Islet precursor cell (in vitro differentiated cells): ENCODE measurements around the gene ANKRD12.

Experiments used
- DNase-seq: peaks from one replicate; pipeline ENCODE4 v3.0.0-alpha.2; 2018

Gene ANKRD12

DNA sequence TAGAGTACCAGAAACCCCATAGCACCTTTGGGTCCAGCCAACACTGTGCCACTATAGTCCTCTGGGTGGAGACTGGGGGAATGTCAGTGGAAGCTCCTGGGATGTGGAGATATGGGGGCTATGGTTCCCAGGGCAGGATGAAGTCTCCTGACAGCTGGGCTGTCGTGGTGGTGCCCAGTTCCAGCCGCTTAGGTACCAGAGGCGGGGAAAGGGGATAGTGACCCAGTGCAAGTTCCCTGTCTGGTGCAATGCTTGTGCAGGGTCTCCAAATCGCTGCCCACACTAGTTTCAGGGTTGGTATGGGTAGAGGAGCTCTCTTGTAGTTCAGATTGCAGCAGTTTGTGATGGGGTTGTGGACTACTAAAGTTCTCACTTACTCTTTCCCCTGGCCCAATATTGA lies 97.9 kb downstream of the ANKRD12 start:
- DNase-seq: no peak

DNA sequence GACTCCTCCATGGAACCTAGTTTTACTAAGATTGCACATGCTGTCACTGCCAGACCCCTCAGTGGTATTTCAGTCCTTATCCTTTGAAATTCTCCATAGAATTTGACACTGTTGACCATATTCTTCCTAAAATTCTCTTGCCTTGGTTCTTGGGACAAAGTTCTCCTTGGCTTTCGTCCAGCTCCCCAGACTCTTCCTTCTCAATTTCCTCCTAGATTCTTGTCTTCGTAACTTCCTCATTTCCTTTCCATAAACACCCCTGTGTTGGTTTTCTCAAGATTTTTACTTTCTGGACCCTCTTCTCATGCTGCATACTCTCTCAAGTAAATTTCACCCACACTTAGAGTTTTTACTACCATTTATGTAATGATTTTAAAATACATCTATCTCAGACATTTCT lies 101.4 kb downstream of the ANKRD12 start:
- DNase-seq: no peak

GRCh38 chr18:9239720-9240119 lies 103.1 kb downstream of the ANKRD12 start:
- DNase-seq: no peak

- DNase-seq: no peak
Measured at GRCh38 chr18:9240270-9240669, 103.7 kb downstream of the ANKRD12 start.

DNA sequence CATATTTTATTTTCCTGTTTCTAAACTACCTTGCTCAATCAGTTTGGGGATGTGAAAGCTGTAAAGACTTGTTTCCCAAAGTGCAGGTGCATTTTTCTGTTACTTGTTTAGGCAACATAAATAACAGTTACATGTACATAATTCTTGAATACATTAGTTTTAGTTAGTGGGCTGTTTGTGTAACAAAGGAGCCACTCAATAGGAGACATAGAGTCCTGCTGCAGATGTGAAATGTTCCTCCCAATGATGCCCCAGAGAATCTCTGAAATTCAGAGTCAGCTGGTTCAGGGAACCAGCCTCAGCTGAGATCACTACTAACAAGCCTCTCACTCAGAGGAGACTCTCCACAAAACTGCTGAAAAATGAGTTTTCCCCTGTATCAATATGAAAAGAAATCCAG lies 106.4 kb downstream of the ANKRD12 start:
- DNase-seq: no peak

DNA sequence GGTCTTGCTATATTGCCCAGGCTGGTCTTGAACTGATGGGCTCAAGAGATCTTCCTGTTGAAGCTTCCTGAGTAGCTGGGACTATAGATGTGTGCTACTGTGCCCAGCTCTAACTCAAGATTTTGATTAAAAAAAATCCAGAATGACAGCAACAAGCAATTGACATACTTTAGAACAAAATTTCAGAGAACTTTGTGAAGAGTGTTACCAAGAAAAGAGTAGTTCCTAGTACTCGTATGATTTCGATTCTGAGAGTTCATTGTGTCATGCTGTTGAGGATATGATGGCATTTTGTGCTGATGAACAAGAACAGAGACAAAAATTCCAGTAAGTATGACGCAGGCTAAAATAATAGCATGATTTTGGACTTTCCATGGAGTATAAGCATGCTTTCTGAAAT lies 107.8 kb downstream of the ANKRD12 start:
- DNase-seq: no peak

DNA sequence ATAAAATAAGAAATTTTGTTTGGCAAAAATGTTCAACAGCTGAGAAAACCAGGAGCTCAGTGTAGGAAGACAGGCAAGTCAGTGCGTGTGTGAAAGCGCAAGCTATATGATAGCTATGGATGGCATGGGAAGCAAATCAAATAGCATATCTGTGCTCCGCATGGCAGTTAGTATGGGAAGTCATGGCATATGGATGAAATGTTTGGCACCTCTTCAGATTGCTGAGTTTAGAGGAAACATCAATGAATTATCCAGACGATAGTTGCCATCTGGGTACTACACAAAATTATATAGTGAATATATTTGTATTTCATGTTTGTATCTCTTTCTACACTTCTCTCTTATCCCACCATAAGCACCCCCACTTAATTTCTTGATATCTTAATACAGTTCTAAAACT lies 112.1 kb downstream of the ANKRD12 start:
- DNase-seq: no peak

DNA sequence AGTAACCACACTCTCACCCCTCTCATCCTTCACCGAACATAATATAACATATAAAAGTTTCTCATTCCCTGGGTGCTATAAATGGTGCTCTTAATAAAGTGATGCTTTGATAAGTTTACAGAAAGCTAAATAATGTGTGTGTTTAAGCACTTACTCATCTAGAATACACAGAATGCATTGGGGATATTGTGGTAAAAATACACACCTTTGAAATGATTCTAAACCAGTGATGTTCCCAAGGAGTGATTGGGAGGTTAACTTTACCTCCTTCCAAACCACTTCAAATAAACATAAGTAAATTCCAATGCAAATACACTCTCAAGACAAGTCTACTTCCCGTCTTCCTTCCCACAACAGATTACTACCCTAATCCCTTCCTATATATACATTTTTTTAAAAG lies 112.7 kb downstream of the ANKRD12 start:
- DNase-seq: no peak

DNA sequence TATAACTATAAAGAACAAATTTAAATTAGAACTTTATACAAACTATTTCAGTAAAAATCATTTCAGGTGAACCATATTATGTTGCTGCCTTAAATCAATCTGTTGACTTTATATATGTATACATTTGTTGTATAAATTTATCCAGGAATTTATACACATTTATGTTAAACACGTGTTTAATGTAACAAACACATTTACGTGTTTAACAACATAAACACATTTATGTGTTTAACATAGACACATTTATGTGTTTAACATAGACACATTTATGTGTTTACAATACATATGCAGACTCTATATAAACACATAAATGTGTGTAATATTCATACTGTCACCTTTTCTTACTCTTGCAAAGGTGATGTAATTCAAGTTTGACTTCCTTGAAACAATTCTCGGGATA lies 122.6 kb downstream of the ANKRD12 start:
- no peak for DNase-seq

GRCh38 chr18:9260388-9261380 lies 124.1 kb downstream of the ANKRD12 start:
- DNase-seq: no peak

- DNase-seq: no peak
Measured at GRCh38 chr18:9263264-9263663, 126.7 kb downstream of the ANKRD12 start.

GRCh38 chr18:9264797-9265196 lies 128.2 kb downstream of the ANKRD12 start:
- DNase-seq: peak; percentile 87

DNA sequence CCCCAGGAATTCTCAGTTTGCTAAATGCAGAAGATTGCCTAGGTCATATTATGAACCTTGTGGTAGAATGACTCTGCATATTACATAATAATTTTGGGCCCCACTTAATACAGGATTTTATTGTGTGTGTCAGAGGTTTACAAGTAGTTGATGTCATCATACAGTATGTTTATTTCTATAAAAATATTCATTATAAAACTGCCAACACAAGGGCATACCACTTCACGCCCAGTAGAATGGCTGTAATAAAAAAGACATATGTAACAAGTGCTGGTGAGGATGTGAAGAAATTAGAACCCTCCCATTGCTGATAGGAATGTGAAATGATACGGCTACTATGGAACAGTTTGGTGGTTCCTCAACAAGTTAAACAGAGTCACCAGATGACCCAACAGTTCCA lies 136.6 kb downstream of the ANKRD12 start:
- no peak for DNase-seq

GRCh38 chr18:9275890-9276289 lies 139.3 kb downstream of the ANKRD12 start:
- no peak for DNase-seq

DNA sequence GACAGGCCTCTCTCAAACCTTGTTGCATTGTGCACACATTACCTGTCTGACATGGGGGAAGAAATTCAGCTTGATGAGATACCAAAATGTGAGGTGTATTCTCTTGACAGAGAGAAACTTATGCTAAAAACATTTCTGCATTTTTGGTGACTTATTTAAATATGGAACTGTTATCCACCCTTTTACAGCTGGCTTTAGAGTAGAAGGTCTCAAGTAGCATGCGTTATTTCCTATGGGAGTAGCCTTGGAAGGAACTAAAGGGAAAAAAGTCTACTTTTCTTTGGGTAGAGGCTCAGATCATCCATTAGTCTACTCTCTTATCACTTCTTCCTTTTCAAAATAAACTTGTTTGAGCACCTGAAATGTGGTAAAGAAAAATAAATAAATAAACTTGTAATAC lies 141.4 kb downstream of the ANKRD12 start:
- DNase-seq: no peak

DNA sequence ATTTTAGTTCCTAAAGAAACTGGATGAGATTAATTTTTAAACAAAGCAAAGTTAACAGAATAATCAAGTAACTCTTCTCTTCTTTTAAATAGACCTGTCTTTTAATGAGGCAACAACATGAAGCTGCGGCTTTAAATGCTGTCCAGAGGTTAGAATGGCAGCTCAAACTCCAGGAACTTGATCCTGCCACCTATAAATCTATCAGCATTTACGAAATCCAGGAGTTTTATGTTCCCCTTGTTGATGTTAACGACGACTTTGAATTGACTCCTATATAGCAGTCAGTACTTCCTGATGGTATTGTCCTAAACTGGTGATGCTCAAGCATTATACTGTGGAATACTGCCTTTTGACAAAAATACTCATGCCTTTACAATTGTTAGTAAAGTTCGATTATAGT lies 144.3 kb downstream of the ANKRD12 start:
- DNase-seq: no peak

DNA sequence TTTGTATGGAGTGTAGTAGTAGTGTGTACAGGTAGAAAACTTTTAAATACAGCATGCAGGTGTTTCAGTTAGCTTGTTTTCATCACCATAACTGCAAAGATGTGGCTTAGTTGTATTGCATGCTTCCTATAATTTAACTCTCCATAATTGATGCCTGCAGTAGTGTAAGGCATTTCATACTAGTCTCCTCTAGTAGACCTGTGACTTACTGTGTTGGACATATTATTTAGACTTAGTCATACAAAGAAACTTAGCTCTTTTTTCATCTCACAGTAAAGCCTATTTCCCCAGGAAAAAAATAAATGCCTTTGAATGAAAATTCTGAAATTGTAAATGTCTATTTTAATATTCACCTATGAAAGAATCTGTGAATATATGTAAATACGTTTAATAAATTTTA lies 145.2 kb downstream of the ANKRD12 start:
- no peak for DNase-seq

GRCh38 chr18:9283791-9284190 lies 147.2 kb downstream of the ANKRD12 start:
- no peak for DNase-seq

DNA sequence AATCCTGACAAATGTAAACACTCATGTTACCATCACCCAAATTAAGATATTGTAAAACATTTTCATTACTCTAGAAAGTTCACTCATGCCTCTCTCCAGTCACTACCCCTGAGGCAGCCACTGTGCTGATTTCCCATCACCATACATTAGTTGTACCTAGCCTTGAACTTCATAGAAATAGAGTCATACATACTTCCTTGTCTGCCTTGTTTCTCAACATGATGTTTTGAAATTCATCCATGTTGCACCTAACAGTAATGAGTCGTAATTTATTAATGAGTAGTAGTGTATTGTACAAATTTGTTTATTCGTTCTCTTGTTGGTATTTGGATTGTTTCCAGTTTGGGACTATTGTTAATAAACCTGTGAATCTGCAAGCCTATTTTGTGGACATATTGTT lies 149.0 kb downstream of the ANKRD12 start:
- no peak for DNase-seq

GRCh38 chr18:9287036-9287435 lies 150.5 kb downstream of the ANKRD12 start:
- DNase-seq: no peak

DNA sequence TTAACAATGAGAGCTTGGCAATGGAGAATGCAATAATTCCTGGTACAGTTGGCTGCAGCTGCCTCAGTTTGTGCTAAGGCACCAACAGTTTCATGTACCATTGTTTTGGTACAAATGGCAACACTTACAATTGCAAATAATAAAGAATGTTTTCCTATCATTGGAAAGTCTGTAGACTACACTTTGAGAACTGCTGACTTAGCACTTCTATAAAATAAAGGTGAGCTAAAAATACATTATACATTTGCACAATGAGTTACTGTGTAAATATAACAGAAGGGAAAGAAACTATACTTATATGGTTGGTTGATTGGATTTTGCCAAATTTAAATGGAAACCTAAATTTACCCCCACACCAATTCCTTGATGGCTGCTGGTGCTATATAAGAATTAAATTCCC lies 153.1 kb downstream of the ANKRD12 start:
- no peak for DNase-seq

- no peak for DNase-seq
Measured at GRCh38 chr18:9290156-9290555, 153.6 kb downstream of the ANKRD12 start.

GRCh38 chr18:9292047-9292446 lies 155.5 kb downstream of the ANKRD12 start:
- no peak for DNase-seq

- no peak for DNase-seq
Measured at GRCh38 chr18:9293948-9294347, 157.4 kb downstream of the ANKRD12 start.
